AG09309 (cell line): ENCODE measurements around the gene OPA3.
A peak's percentile ranks its signal among the peaks of the same experiment; 100 is the strongest.

Source experiments
- DNase-seq: peaks from one replicate; pipeline ENCODE4 v3.0.0-alpha.2; 2010; ENCODE audit warnings: low read depth
- H3K4me3 ChIP-seq: 2 replicates; pipeline ENCODE4 v1.5.1; 2011; ENCODE audit warnings: mild to moderate bottlenecking, low read depth, low read length, moderate library complexity; ENCODE audit not compliant: control insufficient read depth
- CTCF ChIP-seq: IDR thresholded peaks from 2 replicates; pipeline ENCODE4 v1.5.1; 2011; ENCODE audit warnings: mild to moderate bottlenecking, low read depth, low read length, inconsistent platforms; ENCODE audit not compliant: insufficient read depth, control insufficient read depth; ENCODE audit errors: missing control alignments

Gene OPA3

GRCh38 chr19:45575216-45575615 is 9.4 kb downstream of the OPA3 start:
- no peak for DNase-seq
- H3K4me3 ChIP-seq = no peak overlapping the region
- TF ChIP-seq CTCF = no peak

GRCh38 chr19:45574526-45574925 is 10.1 kb downstream of the OPA3 start:
- H3K4me3 ChIP-seq = no peak overlapping the region
- no peak for TF ChIP-seq CTCF
- DNase-seq = no peak

- H3K4me3 ChIP-seq = no peak overlapping the region
- TF ChIP-seq CTCF = no peak
- no peak for DNase-seq
Measured at GRCh38 chr19:45571457-45572220, 13.0 kb downstream of the OPA3 start.

- TF ChIP-seq CTCF = peak; percentile 89
- no peak overlapping the region for H3K4me3 ChIP-seq
- no peak for DNase-seq
Measured at GRCh38 chr19:45569619-45570421, 14.8 kb downstream of the OPA3 start.

GRCh38 chr19:45568732-45569131 is 15.9 kb downstream of the OPA3 start:
- DNase-seq = no peak
- no peak overlapping the region for H3K4me3 ChIP-seq

GRCh38 chr19:45567609-45568008 is 17.0 kb downstream of the OPA3 start:
- TF ChIP-seq CTCF = no peak
- no peak overlapping the region for H3K4me3 ChIP-seq
- no peak for DNase-seq

More at GRCh38 chr19:45568732-45569131, 15.9 kb downstream of the OPA3 start:
- no peak for TF ChIP-seq CTCF
